ENCODE data around the gene CYFIP2. TPM values are rescaled to one million over a fixed set of nuclear protein-coding genes. Genes with fewer than 3 reads are reported as not detected.
A peak's percentile ranks its signal among the peaks of the same experiment; 100 is the strongest.

CYFIP2 gene
- total RNA-seq, 1 donor from 2014 or later: 28.2 TPM

DNA sequence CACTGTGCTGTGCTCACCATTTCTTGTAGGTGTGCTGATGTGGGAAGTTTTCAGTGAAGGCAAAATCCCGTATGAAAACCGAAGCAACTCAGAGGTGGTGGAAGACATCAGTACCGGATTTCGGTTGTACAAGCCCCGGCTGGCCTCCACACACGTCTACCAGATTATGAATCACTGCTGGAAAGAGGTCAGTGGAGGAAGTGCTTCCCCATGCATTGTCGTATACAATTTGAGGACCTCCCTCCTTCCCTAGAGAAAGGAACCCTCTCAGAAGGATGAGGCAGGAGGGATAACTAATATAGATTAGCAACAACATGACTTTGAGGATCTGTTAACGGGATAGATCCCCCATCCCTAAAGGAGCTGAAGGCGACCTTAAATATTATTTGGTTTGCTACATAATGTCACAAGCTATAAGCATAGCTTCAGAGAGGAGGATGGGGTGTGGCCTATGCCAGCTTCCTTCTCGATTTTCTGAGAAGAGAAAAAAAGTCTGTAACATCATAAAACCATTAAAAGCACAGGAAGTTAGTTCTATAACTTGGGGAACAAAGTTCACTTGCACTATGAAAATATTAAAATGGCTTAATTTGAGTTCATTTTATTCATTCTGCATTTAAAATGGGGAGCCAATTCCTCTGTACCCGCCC, 17.0 kb upstream of the CYFIP2 start:
- H3K27ac ChIP-seq (replicated peaks): no peak overlapping the region
- H3K36me3 ChIP-seq: no peaks in the 10 kb centered on the region
- TF ChIP-seq, protein P1, sequence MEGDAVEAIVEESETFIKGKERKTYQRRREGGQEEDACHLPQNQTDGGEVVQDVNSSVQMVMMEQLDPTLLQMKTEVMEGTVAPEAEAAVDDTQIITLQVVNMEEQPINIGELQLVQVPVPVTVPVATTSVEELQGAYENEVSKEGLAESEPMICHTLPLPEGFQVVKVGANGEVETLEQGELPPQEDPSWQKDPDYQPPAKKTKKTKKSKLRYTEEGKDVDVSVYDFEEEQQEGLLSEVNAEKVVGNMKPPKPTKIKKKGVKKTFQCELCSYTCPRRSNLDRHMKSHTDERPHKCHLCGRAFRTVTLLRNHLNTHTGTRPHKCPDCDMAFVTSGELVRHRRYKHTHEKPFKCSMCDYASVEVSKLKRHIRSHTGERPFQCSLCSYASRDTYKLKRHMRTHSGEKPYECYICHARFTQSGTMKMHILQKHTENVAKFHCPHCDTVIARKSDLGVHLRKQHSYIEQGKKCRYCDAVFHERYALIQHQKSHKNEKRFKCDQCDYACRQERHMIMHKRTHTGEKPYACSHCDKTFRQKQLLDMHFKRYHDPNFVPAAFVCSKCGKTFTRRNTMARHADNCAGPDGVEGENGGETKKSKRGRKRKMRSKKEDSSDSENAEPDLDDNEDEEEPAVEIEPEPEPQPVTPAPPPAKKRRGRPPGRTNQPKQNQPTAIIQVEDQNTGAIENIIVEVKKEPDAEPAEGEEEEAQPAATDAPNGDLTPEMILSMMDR (IDR thresholded peaks at IDR 0.05; ENCODE audit: borderline replicate concordance): no peak
- no peaks in the 10 kb centered on the region for H3K4me1 ChIP-seq
- no peak overlapping the region for H3K4me3 ChIP-seq
- no peaks in the 10 kb centered on the region for H3K9me3 ChIP-seq (replicated peaks)
- intact Hi-C loops (cut with micrococcal nuclease): no loop called here
- H3K27me3 ChIP-seq (ENCODE audit: low read depth): no peaks in the 10 kb centered on the region
- no peak for DNase-seq

DNA sequence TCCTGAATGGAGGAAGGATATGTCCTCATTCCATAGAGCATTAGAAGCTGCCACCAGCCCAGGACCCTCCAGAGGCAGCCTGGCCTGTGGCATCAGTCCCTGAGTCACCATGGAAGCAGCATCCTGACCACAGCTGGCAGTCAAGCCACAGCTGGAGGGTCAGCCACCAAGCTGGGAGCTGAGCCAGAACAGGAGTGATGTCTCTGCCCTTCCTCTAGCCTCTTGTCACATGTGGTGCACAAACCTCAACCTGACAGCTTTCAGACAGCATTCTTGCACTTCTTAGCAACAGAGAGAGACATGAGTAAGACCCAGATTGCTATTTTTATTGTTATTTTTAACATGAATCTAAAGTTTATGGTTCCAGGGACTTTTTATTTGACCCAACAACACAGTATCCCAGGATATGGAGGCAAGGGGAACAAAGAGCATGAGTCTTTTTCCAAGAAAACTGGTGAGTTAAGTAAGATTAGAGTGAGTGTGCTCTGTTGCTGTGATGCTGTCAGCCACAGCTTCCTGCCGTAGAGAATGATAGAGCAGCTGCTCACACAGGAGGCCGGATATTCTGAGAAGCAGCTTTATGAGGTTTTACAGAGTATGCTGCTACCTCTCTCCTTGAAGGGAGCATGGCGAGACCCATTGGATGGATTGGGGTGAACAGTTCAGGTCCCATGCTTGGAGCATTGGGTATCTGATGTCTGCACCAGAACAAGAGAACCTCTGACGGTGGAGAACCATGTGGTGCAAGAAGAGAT, 13.0 kb upstream of the CYFIP2 start:
- no peaks in the 10 kb centered on the region for H3K4me1 ChIP-seq
- intact Hi-C loops (cut with micrococcal nuclease): loop anchor here (5.0 kb wide), 1 partner anchor 54 kb away; no protein-coding TSS in a partner anchor
- peaks cover 4% of the 10 kb centered on the region for H3K27me3 ChIP-seq (ENCODE audit: low read depth)
- H3K27ac ChIP-seq (replicated peaks): no peak overlapping the region
- no peak for DNase-seq
- no peak overlapping the region for H3K4me3 ChIP-seq
- TF ChIP-seq, protein P1 (IDR thresholded peaks at IDR 0.05; ENCODE audit: borderline replicate concordance): no peak
- no peaks in the 10 kb centered on the region for H3K36me3 ChIP-seq
- H3K9me3 ChIP-seq (replicated peaks): no peaks in the 10 kb centered on the region

DNA sequence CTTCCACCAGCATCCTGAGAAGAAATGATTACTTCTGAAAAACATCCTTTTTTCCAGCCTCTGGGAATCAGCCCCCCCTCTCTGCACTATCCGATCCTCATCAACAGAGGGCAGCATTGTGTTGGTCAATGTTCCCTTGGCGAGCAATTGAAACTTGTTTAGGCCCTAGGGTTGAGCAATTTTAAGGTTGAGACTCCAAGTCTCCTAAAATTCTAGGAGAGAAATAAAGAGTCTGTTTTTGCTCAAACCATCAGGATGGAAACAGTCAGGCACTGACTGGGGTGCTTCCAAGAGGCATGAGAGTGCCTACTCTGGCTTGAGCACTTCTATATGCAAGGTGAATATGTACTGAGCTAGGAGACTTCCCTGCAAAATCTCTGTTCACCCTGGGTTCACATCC, 12.4 kb upstream of the CYFIP2 start:
- intact Hi-C loops (cut with micrococcal nuclease): loop anchor here (5.0 kb wide), 1 partner anchor 54 kb away; no protein-coding TSS in a partner anchor
- no peak overlapping the region for H3K27ac ChIP-seq (replicated peaks)
- DNase-seq: no peak

DNA sequence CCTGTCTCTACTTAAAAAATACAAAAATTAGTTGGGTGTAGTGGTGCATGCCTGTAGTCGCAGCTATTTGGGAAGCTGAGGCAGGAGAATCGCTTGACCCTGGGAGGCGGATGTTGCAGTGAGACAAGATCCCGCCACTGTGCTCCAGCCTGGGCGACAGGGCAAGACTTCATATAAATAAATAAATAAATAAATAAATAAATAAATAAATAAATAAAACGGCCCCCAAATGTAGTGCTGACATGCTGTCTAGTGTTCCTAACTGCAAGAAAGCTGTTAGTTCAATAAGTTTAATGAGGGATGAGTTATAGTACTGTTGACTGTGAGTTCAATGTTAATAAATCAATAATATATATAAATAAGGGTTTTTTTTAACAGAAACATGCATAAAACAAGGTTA, 7.5 kb upstream of the CYFIP2 start:
- H3K4me1 ChIP-seq: no peaks in the 10 kb centered on the region
- H3K4me3 ChIP-seq: no peak overlapping the region
- H3K9me3 ChIP-seq (replicated peaks): no peaks in the 10 kb centered on the region
- DNase-seq: no peak
- H3K27ac ChIP-seq (replicated peaks): no peak overlapping the region
- intact Hi-C loops (cut with micrococcal nuclease): no loop called here
- peaks cover 4% of the 10 kb centered on the region for H3K27me3 ChIP-seq (ENCODE audit: low read depth)
- TF ChIP-seq, protein P1 (IDR thresholded peaks at IDR 0.05; ENCODE audit: borderline replicate concordance): no peak
- no peaks in the 10 kb centered on the region for H3K36me3 ChIP-seq

More for the DNA sequence above, 12.4 kb upstream of the CYFIP2 start:
- Histone ChIP-seq H3K4me1 (no peaks in the 10 kb centered on the region), H3K27me3 (ENCODE audit: low read depth) (peaks cover 4% of the 10 kb centered on the region), H3K36me3 (no peaks in the 10 kb centered on the region), H3K4me3 (no peak overlapping the region), H3K9me3 (replicated peaks) (no peaks in the 10 kb centered on the region)
- TF ChIP-seq, protein P1 (IDR thresholded peaks at IDR 0.05; ENCODE audit: borderline replicate concordance): peak; percentile 86

DNA sequence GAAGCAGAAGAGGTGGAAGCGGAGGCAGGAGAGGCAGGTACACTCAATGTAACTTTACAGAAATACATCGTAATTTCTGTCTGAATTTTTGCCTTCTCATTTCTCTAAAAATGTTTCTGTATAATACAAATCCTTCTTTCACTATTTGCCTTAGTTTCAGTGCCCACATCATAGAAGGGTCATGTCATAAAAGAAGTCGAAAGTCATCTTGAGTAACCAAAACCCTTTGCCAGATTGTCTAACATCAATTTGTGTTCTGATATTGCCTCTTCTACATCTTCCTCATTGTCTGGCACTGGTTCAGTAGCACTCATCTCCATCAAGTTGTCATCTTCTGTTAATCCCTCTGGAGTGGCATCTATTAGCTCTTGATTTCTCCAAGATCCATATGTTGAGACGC, 6.2 kb upstream of the CYFIP2 start:
- H3K27ac ChIP-seq (replicated peaks): no peak overlapping the region
- H3K4me1 ChIP-seq: no peaks in the 10 kb centered on the region
- no peaks in the 10 kb centered on the region for H3K36me3 ChIP-seq
- H3K27me3 ChIP-seq (ENCODE audit: low read depth): peaks cover 4% of the 10 kb centered on the region
- TF ChIP-seq, protein P1 (IDR thresholded peaks at IDR 0.05; ENCODE audit: borderline replicate concordance): no peak
- intact Hi-C loops (cut with micrococcal nuclease): no loop called here
- no peak for DNase-seq
- no peaks in the 10 kb centered on the region for H3K9me3 ChIP-seq (replicated peaks)
- no peak overlapping the region for H3K4me3 ChIP-seq
